Vagina (tissue), 2 donors: ENCODE measurements around the gene SORCS1.

Source experiments
- POLR2A ChIP-seq, 2 donors: fragments of 450-650 bp; IDR thresholded peaks; one replicate each; pipeline ENCODE4 v1.6.1; 2017; ENCODE audit warnings: antibody characterized with exemption in 2 of 2, mild to moderate bottlenecking in 2 of 2, moderate library complexity in 2 of 2
- TF ChIP-seq, protein P1 (sequence below), 3 experiments: fragments of 450-650 bp in 2 of 3; fragments of 200-600 bp in 1 of 3; sonication (generic) in 1 of 3; IDR thresholded peaks; one replicate each; pipeline ENCODE4 v1.5.1; 2017 to 2019; ENCODE audit warnings: antibody characterized with exemption in 3 of 3, mild to moderate bottlenecking in 2 of 3, moderate library complexity in 2 of 3

DNA sequence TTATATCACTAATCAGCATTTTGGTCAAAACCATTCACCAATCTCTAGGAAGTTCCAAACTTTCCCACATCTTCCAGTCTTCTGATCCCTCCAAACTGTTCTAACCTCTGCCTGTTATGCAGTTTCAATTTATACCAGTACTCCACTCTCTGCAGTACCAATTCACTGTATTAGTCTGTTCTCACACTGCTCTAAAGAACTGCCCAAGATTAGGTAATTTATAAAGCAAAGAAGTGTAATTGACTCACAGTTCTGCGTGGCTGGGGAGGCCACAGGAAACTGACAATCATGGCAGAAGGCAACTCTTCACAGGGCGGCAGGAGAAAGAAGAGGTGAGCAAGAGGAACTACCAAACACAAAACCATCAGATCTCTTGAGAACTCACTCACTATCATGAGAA is 374.9 kb downstream of the SORCS1 start:
- TF ChIP-seq, protein P1, sequence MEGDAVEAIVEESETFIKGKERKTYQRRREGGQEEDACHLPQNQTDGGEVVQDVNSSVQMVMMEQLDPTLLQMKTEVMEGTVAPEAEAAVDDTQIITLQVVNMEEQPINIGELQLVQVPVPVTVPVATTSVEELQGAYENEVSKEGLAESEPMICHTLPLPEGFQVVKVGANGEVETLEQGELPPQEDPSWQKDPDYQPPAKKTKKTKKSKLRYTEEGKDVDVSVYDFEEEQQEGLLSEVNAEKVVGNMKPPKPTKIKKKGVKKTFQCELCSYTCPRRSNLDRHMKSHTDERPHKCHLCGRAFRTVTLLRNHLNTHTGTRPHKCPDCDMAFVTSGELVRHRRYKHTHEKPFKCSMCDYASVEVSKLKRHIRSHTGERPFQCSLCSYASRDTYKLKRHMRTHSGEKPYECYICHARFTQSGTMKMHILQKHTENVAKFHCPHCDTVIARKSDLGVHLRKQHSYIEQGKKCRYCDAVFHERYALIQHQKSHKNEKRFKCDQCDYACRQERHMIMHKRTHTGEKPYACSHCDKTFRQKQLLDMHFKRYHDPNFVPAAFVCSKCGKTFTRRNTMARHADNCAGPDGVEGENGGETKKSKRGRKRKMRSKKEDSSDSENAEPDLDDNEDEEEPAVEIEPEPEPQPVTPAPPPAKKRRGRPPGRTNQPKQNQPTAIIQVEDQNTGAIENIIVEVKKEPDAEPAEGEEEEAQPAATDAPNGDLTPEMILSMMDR (IDR thresholded peaks at IDR 0.05), result no peak
- TF ChIP-seq POLR2A (IDR thresholded peaks at IDR 0.05), result no peak
